ENCODE data around the gene SLCO3A1. TPM values are rescaled to one million over a fixed set of nuclear protein-coding genes. Genes with fewer than 3 reads are reported as not detected.

Gene SLCO3A1
- total and polyA plus RNA-seq, 12 donors = 33.9 to 57.2 (median 46.4) TPM

GRCh38 chr15:91870876-91871537 is 17.5 kb downstream of the SLCO3A1 start:
- Histone ChIP-seq H3K27ac (peak overlapping the region in 1 of 10 donors; percentile 12), H3K27me3 (no peaks in the 10 kb centered on the region), H3K9me3 (no peaks in the 10 kb centered on the region)

DNA sequence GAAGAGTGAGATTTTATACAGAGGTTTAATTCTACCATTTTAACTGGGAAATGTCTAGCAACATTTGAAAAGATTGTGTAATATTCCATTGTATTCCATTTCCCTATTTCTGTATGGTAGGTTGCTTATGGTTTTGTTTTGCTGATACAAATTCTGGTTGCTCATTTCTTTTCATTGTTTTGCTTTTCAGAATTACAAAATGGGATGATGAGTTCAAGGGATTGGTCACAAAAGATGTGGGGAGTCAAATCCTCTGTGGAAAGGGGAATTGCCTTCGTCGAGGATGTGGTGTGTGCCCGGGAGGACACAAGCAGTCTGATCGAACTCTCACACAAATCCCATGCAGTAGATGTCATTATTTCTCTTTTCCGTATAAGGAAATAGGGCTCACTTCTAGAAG is 18.3 kb downstream of the SLCO3A1 start:
- ATAC-seq (no peak), DNase-seq (no peak)
- Histone ChIP-seq H3K4me1 (peaks cover 8 to 67% (median 52%) of the 10 kb centered on the region in 9 donors), H3K27me3 (no peaks in the 10 kb centered on the region), H3K4me3 (no peak overlapping the region), H3K27ac (peak overlapping the region in 2 of 10 donors; percentile 12 to 45), H3K9me3 (no peaks in the 10 kb centered on the region), H3K36me3 (peaks cover 0 to 15% (median 0%) of the 10 kb centered on the region in 9 donors)
- TF ChIP-seq, protein P1, sequence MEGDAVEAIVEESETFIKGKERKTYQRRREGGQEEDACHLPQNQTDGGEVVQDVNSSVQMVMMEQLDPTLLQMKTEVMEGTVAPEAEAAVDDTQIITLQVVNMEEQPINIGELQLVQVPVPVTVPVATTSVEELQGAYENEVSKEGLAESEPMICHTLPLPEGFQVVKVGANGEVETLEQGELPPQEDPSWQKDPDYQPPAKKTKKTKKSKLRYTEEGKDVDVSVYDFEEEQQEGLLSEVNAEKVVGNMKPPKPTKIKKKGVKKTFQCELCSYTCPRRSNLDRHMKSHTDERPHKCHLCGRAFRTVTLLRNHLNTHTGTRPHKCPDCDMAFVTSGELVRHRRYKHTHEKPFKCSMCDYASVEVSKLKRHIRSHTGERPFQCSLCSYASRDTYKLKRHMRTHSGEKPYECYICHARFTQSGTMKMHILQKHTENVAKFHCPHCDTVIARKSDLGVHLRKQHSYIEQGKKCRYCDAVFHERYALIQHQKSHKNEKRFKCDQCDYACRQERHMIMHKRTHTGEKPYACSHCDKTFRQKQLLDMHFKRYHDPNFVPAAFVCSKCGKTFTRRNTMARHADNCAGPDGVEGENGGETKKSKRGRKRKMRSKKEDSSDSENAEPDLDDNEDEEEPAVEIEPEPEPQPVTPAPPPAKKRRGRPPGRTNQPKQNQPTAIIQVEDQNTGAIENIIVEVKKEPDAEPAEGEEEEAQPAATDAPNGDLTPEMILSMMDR (IDR thresholded peaks at IDR 0.05) = no peak
- intact Hi-C loops (cut with DNase I) = loop anchor here in 1 of 10 donors (5.0 kb wide), 1 partner anchor 45 kb away; no protein-coding TSS in a partner anchor
- WGBS, 2 donors = 91 to 94% methylated on average over 5 of the region's 5 CpGs

More at GRCh38 chr15:91870876-91871537, 17.5 kb downstream of the SLCO3A1 start:
- Histone ChIP-seq H3K36me3 (peaks cover 0 to 7% (median 0%) of the 10 kb centered on the region in 9 donors), H3K4me3 (no peak overlapping the region), H3K4me1 (peaks cover 16 to 73% (median 53%) of the 10 kb centered on the region in 9 donors)
- 81 to 85% methylated on average over 6 of the region's 6 CpGs for WGBS, 2 donors
- TF ChIP-seq, protein P1 (IDR thresholded peaks at IDR 0.05) = no peak
- DNase-seq (no peak), ATAC-seq (no peak)
- intact Hi-C loops (cut with DNase I) = loop anchor here in 1 of 10 donors (5.0 kb wide), 1 partner anchor 46 kb away; no protein-coding TSS in a partner anchor

- peaks cover 0 to 15% (median 0%) of the 10 kb centered on the region in 9 donors for H3K36me3 ChIP-seq
- no peak for ATAC-seq
- intact Hi-C loops (cut with DNase I) = loop anchor here in 1 of 10 donors (5.0 kb wide), 1 partner anchor 45 kb away; no protein-coding TSS in a partner anchor
- WGBS, 2 donors = 90 to 94% methylated on average over 15 of the region's 15 CpGs
- H3K4me3 ChIP-seq = no peak overlapping the region
- no peaks in the 10 kb centered on the region for H3K9me3 ChIP-seq
- no peak for DNase-seq
- H3K27me3 ChIP-seq = no peaks in the 10 kb centered on the region
- H3K4me1 ChIP-seq = peaks cover 4 to 60% (median 47%) of the 10 kb centered on the region in 9 donors
- TF ChIP-seq, protein P1 (IDR thresholded peaks at IDR 0.05) = no peak
- H3K27ac ChIP-seq = peak overlapping the region in 1 of 10 donors; percentile 45
Observed at GRCh38 chr15:91872356-91873137, 19.0 kb downstream of the SLCO3A1 start.

DNA sequence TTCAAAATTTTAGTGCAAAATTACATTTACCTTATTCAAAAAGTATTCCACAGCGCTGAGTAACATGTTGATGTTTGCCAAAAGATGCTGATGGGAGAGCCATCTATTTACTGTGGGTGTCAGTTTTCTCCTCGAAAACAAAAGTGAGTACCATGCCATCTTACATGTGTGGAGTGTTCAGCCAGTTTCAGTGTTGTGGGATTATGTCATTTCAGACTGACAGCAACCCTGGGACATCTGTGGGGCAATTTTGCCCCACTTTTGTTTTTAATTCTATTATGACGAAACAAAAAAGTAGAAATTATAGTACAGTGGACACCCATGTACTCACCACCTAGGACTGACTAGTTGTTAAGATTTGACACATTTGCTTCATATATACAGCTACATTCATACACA is 19.6 kb downstream of the SLCO3A1 start:
- Histone ChIP-seq H3K4me1 (peaks cover 0 to 58% (median 43%) of the 10 kb centered on the region in 9 donors), H3K4me3 (no peak overlapping the region), H3K9me3 (no peaks in the 10 kb centered on the region), H3K27ac (no peak overlapping the region), H3K27me3 (no peaks in the 10 kb centered on the region), H3K36me3 (peaks cover 0 to 15% (median 0%) of the 10 kb centered on the region in 9 donors)
- DNase-seq = no peak
- no peak for ATAC-seq
- intact Hi-C loops (cut with DNase I) = loop anchor here in 1 of 10 donors (5.0 kb wide), 1 partner anchor 44 kb away; no protein-coding TSS in a partner anchor
- TF ChIP-seq, protein P1 (IDR thresholded peaks at IDR 0.05) = no peak
- 61 to 85% methylated on average over 3 of the region's 3 CpGs for WGBS, 2 donors

Data from heart right ventricle (tissue), 16 donors.